ENCODE results near the gene PNPLA8. TPM values are rescaled to one million over a fixed set of nuclear protein-coding genes. Genes with fewer than 3 reads are reported as not detected.

The PNPLA8 gene
- polyA plus RNA-seq, 3 donors = 10.2 to 80.0 (median 55.5) TPM

DNA sequence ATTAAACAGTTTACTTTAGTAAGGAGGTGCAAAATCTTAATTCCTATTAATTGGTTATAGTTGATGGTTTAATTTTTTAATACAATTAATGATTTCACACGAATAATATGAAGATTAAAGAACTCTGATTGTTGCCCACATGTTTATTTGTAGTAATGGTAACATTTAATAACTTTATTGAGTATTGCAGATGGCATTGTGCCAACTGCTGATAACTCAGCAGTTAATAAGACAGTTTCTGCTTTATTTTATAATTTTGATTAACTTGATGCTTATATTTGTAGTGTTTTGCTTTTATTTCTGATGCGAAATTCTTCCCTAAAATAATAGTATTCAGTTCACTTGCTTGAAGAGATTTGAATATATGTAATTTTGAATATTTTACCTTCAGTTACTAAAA, 46.5 kb upstream of the PNPLA8 start:
- peaks cover 0 to 6% (median 0%) of the 10 kb centered on the region in 7 donors for H3K9me3 Mint-ChIP-seq
- Histone ChIP-seq H3K9me3 (replicated peaks in 1 of 2; ENCODE audit: control insufficient read depth in 1 of 2, insufficient read depth in 1 of 2, low read length in 2 of 2) (no peaks in the 10 kb centered on the region), H3K4me1 (ENCODE audit: control insufficient read depth in 1 of 2, insufficient read depth in 2 of 2, low read length in 2 of 2) (peaks cover 21 to 38% of the 10 kb centered on the region in 2 donors), H3K4me3 (replicated peaks in 1 of 3; ENCODE audit: low read depth in 2 of 3, low read length in 3 of 3) (no peak overlapping the region), H4K20me1 (ENCODE audit: insufficient read depth, low read length) (no peaks in the 10 kb centered on the region), H3K4me2 (replicated peaks; ENCODE audit: extremely low read depth, low read length, poor library complexity, severe bottlenecking) (no peak overlapping the region), H2AFZ (ENCODE audit: insufficient read depth, low read depth, low read length, poor library complexity, severe bottlenecking) (no peak overlapping the region), H3K36me3 (replicated peaks in 1 of 2; ENCODE audit: control insufficient read depth in 1 of 2, insufficient read depth in 2 of 2, low read length in 2 of 2) (peaks cover 18 to 39% of the 10 kb centered on the region in 2 donors), H3K27ac (ENCODE audit: low read depth in 1 of 2, low read length in 2 of 2) (no peak overlapping the region), H3K9ac (ENCODE audit: insufficient read depth, low read length, poor library complexity, severe bottlenecking) (no peak overlapping the region), H3K79me2 (ENCODE audit: insufficient read depth, low read length) (peaks cover 54% of the 10 kb centered on the region), H3K27me3 (ENCODE audit: control insufficient read depth in 2 of 2, insufficient read depth in 2 of 2, low read length in 2 of 2) (no peaks in the 10 kb centered on the region)
- H3K4me3 Mint-ChIP-seq = no peak overlapping the region
- H3K27me3 Mint-ChIP-seq (ENCODE audit: low read depth in 3 of 3) = no peaks in the 10 kb centered on the region
- H3K4me1 Mint-ChIP-seq = peaks cover 27% of the 10 kb centered on the region
- H3K27ac Mint-ChIP-seq = peak overlapping the region in 1 of 7 donors; percentile 15
- no CpG with 5 or more reads among the region's 2 CpGs for WGBS (ENCODE audit: insufficient coverage)
- no peak for DNase-seq
- intact Hi-C loops (cut with micrococcal nuclease) = no loop called here
- TF ChIP-seq, protein P1, sequence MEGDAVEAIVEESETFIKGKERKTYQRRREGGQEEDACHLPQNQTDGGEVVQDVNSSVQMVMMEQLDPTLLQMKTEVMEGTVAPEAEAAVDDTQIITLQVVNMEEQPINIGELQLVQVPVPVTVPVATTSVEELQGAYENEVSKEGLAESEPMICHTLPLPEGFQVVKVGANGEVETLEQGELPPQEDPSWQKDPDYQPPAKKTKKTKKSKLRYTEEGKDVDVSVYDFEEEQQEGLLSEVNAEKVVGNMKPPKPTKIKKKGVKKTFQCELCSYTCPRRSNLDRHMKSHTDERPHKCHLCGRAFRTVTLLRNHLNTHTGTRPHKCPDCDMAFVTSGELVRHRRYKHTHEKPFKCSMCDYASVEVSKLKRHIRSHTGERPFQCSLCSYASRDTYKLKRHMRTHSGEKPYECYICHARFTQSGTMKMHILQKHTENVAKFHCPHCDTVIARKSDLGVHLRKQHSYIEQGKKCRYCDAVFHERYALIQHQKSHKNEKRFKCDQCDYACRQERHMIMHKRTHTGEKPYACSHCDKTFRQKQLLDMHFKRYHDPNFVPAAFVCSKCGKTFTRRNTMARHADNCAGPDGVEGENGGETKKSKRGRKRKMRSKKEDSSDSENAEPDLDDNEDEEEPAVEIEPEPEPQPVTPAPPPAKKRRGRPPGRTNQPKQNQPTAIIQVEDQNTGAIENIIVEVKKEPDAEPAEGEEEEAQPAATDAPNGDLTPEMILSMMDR (IDR thresholded peaks at IDR 0.05) = no peak
- H3K36me3 Mint-ChIP-seq = peaks cover 33 to 36% of the 10 kb centered on the region in 2 donors

DNA sequence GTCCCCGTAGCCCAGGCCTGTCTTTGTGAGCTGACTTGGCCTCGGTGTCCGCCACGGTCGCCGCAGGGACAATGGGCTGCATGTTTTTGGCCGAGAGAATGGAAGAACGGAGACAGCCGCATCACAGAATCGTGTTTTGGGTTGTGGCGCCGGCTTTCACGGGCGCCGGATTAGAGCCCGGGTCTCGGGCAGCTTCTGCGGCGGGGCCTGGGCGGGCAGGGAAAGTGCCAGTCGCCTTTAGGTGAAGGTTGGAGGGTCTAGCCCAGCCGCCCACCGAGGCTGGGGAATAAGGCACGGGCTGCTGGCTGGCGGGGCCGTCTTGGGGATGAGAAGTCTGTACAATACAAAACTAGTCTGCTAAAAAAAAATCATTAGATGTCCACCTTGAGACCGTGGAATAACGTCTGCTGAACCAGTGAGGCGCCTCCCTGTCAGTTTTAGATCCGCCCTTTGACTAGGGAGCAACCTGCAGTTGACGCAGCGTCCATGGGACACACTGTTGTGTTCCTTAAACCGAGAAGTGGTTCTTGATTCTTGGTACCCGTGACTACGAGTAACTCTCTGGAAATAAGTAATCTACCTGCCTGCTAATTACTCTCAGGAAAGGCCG, 44.3 kb upstream of the PNPLA8 start:
- peak overlapping the region; percentile 93 to 96 for H3K4me3 Mint-ChIP-seq
- no peaks in the 10 kb centered on the region for H3K9me3 ChIP-seq (replicated peaks in 1 of 2; ENCODE audit: control insufficient read depth in 1 of 2, insufficient read depth in 1 of 2, low read length in 2 of 2)
- peak overlapping the region; percentile 77 to 87 (median 78) for H3K4me3 ChIP-seq (replicated peaks in 1 of 3; ENCODE audit: low read depth in 2 of 3, low read length in 3 of 3)
- H4K20me1 ChIP-seq (ENCODE audit: insufficient read depth, low read length) = no peaks in the 10 kb centered on the region
- H3K36me3 ChIP-seq (replicated peaks in 1 of 2; ENCODE audit: control insufficient read depth in 1 of 2, insufficient read depth in 2 of 2, low read length in 2 of 2) = peaks cover 18 to 40% of the 10 kb centered on the region in 2 donors
- H3K9ac ChIP-seq (ENCODE audit: insufficient read depth, low read length, poor library complexity, severe bottlenecking) = peak overlapping the region; percentile 98
- peaks cover 26 to 28% of the 10 kb centered on the region in 2 donors for H3K36me3 Mint-ChIP-seq
- peak overlapping the region; percentile 66 for H3K4me2 ChIP-seq (replicated peaks; ENCODE audit: extremely low read depth, low read length, poor library complexity, severe bottlenecking)
- TF ChIP-seq, protein P1 (IDR thresholded peaks at IDR 0.05) = no peak
- no peaks in the 10 kb centered on the region for H3K27me3 ChIP-seq (ENCODE audit: control insufficient read depth in 2 of 2, insufficient read depth in 2 of 2, low read length in 2 of 2)
- H3K27ac Mint-ChIP-seq = peak overlapping the region; percentile 94 to 99 (median 98)
- intact Hi-C loops (cut with micrococcal nuclease) = no loop called here
- 0% methylated on average over 30 of the region's 36 CpGs for WGBS (ENCODE audit: insufficient coverage)
- DNase-seq = peak; percentile 55 to 70 (median 69)
- no peaks in the 10 kb centered on the region for H3K27me3 Mint-ChIP-seq (ENCODE audit: low read depth in 3 of 3)
- H3K79me2 ChIP-seq (ENCODE audit: insufficient read depth, low read length) = peaks cover 75% of the 10 kb centered on the region
- peak overlapping the region; percentile 94 to 99 for H3K27ac ChIP-seq (ENCODE audit: low read depth in 1 of 2, low read length in 2 of 2)
- H2AFZ ChIP-seq (ENCODE audit: insufficient read depth, low read depth, low read length, poor library complexity, severe bottlenecking) = peak overlapping the region; percentile 72
- H3K4me1 Mint-ChIP-seq = peaks cover 23% of the 10 kb centered on the region
- peaks cover 0 to 4% (median 2%) of the 10 kb centered on the region in 7 donors for H3K9me3 Mint-ChIP-seq
- peaks cover 21 to 38% of the 10 kb centered on the region in 2 donors for H3K4me1 ChIP-seq (ENCODE audit: control insufficient read depth in 1 of 2, insufficient read depth in 2 of 2, low read length in 2 of 2)
